KMS-11 (cell line): ENCODE measurements around the gene SESTD1.

Source experiments
- H2AFZ ChIP-seq: fragments of 200-600 bp; sonication (generic); 2 replicates; pipeline ENCODE4 v1.6.1; 2016; ENCODE audit warnings: antibody characterized with exemption, mixed run types, low read depth
- H3K27ac ChIP-seq: fragments of 200-600 bp; sonication (generic); 2 replicates; pipeline ENCODE4 v1.6.1; 2016; ENCODE audit warnings: mild to moderate bottlenecking, mixed run types
- H3K27me3 ChIP-seq: fragments of 200-600 bp; sonication (generic); 2 replicates; pipeline ENCODE4 v1.6.1; 2017; ENCODE audit warnings: mild to moderate bottlenecking, low read depth, mixed run types, moderate library complexity; ENCODE audit not compliant: insufficient read depth
- H3K36me3 ChIP-seq: fragments of 200-600 bp; sonication (generic); 2 replicates; pipeline ENCODE4 v1.6.1; 2017; ENCODE audit warnings: mild to moderate bottlenecking, mixed run types; ENCODE audit not compliant: insufficient read depth
- H3K4me1 ChIP-seq: fragments of 200-600 bp; sonication (generic); 2 replicates; pipeline ENCODE4 v1.6.1; 2016; ENCODE audit warnings: mild to moderate bottlenecking, low read depth, mixed run types; ENCODE audit not compliant: poor library complexity, severe bottlenecking
- H3K4me2 ChIP-seq: fragments of 200-600 bp; sonication (generic); 2 replicates; pipeline ENCODE4 v1.7.0; 2016; ENCODE audit warnings: mild to moderate bottlenecking, mixed run types
- H3K4me3 ChIP-seq: fragments of 200-600 bp; sonication (generic); IDR thresholded peaks from 2 replicates; pipeline ENCODE4 v1.6.1; 2017; ENCODE audit warnings: low read depth, low read length, mixed read lengths; ENCODE audit not compliant: insufficient read depth
- H3K79me2 ChIP-seq: fragments of 200-600 bp; sonication (generic); 2 replicates; pipeline ENCODE4 v1.6.1; 2016; ENCODE audit warnings: low read depth, mixed run types; ENCODE audit not compliant: insufficient read depth
- H3K9ac ChIP-seq: fragments of 200-600 bp; sonication (generic); 2 replicates; pipeline ENCODE4 v1.6.1; 2016; ENCODE audit warnings: mild to moderate bottlenecking, mixed run types
- H4K20me1 ChIP-seq: fragments of 200-600 bp; sonication (generic); 2 replicates; pipeline ENCODE4 v1.6.1; 2016; ENCODE audit warnings: mild to moderate bottlenecking, mixed run types; ENCODE audit not compliant: insufficient read depth
- TF ChIP-seq, protein P1 (sequence below): fragments of 200-600 bp; sonication (generic); conservative IDR thresholded peaks from 2 replicates; pipeline ENCODE4 v1.6.1; 2017; ENCODE audit warnings: low read depth, mild to moderate bottlenecking, antibody characterized with exemption, low read length, moderate library complexity, mixed read lengths

The SESTD1 gene, protein sequence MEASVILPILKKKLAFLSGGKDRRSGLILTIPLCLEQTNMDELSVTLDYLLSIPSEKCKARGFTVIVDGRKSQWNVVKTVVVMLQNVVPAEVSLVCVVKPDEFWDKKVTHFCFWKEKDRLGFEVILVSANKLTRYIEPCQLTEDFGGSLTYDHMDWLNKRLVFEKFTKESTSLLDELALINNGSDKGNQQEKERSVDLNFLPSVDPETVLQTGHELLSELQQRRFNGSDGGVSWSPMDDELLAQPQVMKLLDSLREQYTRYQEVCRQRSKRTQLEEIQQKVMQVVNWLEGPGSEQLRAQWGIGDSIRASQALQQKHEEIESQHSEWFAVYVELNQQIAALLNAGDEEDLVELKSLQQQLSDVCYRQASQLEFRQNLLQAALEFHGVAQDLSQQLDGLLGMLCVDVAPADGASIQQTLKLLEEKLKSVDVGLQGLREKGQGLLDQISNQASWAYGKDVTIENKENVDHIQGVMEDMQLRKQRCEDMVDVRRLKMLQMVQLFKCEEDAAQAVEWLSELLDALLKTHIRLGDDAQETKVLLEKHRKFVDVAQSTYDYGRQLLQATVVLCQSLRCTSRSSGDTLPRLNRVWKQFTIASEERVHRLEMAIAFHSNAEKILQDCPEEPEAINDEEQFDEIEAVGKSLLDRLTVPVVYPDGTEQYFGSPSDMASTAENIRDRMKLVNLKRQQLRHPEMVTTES

DNA sequence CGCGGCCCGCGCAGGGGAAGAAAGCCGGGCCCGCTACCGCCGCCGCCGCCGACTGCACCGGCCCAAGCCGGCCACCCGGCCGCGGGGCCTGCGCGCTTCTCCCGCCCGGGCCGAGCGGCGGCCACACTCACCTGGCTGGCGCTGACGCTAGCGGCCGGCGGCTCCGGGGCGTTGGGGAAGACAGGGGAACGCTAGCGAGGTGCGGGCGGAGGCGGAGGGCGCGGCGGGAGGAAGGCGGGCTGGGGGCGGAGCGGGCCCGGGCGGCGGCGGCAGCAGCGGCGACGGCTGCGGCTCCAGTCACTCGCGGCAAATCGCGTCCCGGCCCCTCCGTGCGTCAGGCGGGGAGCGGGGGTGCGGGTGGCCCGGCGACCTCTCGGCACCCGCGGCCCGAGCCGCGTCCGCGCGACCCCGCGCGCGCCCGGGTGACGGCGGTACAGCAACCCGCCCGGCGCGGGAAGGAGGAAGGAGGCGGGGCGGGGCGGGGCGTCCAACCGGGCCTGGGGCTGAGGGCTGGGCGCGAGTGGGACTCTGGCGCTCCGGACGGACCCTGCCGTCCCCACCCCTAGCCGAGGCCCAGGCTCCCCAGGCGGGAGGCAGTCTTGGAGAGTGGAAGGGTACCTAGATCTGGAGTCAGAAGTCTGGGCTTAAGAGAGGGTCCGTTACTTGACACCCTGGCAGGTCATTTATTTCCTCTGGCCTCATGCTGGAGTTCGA is at the start of gene SESTD1:
Gene SESTD1 (minus strand): TSS at position 465 of the 714 bp plus-strand sequence. CDS start 72,991 bp downstream, outside the sequence.
- Histone ChIP-seq H3K79me2 (peaks cover 7% of the 10 kb centered on the region; the same call in 1 of the 2 replicates), H3K36me3 (no peaks in the 10 kb centered on the region), H3K27ac (peak within 1 kb of the TSS; percentile 6; the same call in 1 of the 2 replicates), H3K4me1 (peaks cover 12% of the 10 kb centered on the region), H3K9ac (peak within 1 kb of the TSS; percentile 73), H3K4me2 (peak within 1 kb of the TSS; percentile 90), H3K4me3 (peak within 1 kb of the TSS; percentile 47), H3K27me3 (no peaks in the 10 kb centered on the region), H2AFZ (peak within 1 kb of the TSS; percentile 97), H4K20me1 (no peaks in the 10 kb centered on the region)
- TF ChIP-seq, protein P1, sequence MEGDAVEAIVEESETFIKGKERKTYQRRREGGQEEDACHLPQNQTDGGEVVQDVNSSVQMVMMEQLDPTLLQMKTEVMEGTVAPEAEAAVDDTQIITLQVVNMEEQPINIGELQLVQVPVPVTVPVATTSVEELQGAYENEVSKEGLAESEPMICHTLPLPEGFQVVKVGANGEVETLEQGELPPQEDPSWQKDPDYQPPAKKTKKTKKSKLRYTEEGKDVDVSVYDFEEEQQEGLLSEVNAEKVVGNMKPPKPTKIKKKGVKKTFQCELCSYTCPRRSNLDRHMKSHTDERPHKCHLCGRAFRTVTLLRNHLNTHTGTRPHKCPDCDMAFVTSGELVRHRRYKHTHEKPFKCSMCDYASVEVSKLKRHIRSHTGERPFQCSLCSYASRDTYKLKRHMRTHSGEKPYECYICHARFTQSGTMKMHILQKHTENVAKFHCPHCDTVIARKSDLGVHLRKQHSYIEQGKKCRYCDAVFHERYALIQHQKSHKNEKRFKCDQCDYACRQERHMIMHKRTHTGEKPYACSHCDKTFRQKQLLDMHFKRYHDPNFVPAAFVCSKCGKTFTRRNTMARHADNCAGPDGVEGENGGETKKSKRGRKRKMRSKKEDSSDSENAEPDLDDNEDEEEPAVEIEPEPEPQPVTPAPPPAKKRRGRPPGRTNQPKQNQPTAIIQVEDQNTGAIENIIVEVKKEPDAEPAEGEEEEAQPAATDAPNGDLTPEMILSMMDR: no peak

DNA sequence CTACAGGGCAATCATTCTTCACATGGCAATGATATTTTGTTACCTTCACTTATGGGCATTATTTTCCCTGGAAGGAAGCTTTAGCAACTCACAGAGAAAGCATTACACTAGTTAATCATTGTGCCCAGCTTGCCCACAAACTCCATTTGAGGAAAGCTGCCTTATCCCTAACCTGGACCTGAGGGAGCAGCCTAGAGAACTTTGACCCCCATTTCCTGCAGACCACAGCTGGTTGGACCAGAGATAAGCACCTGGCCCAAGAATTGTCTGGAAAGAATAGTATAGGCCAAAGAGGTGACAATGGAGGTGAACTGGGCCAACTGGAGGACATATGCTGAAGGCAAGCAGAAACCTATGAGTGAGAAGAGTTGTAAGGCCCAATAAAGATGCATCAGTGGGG is 48.4 kb upstream of the SESTD1 start:
- H3K36me3 ChIP-seq: no peaks in the 10 kb centered on the region
- no peak overlapping the region for H3K4me3 ChIP-seq
- no peak overlapping the region for H3K9ac ChIP-seq
- H3K4me1 ChIP-seq: no peaks in the 10 kb centered on the region
- H3K4me2 ChIP-seq: no peak overlapping the region
- no peaks in the 10 kb centered on the region for H4K20me1 ChIP-seq
- no peaks in the 10 kb centered on the region for H3K27me3 ChIP-seq
- TF ChIP-seq, protein P1: no peak
- H3K79me2 ChIP-seq: no peaks in the 10 kb centered on the region
- no peak overlapping the region for H3K27ac ChIP-seq
- H2AFZ ChIP-seq: no peak overlapping the region

DNA sequence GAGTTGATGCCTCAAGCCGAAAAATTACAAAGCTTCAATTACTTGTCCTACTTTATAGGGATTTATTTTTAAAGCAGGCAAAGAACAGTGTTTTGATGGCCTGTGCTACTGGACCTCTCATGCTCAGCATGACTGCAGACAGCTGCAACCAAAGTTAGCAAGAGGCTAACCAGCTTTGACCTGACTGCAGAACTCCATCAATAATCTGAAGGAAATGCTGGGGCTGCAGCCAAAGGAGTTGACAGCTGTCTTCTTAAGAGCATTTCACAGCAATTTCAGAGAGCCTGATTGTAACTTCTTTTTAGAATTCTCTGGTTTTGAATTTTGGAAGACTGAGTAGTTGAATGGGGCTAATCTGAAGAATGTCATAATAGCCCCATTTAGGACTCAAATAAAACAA is 46.5 kb upstream of the SESTD1 start:
- H3K27me3 ChIP-seq: no peaks in the 10 kb centered on the region
- H2AFZ ChIP-seq: no peak overlapping the region
- no peaks in the 10 kb centered on the region for H3K36me3 ChIP-seq
- H3K27ac ChIP-seq: no peak overlapping the region
- no peak overlapping the region for H3K4me2 ChIP-seq
- H3K9ac ChIP-seq: no peak overlapping the region
- no peaks in the 10 kb centered on the region for H4K20me1 ChIP-seq
- no peaks in the 10 kb centered on the region for H3K4me1 ChIP-seq
- H3K79me2 ChIP-seq: no peaks in the 10 kb centered on the region
- H3K4me3 ChIP-seq: no peak overlapping the region
- TF ChIP-seq, protein P1: no peak

DNA sequence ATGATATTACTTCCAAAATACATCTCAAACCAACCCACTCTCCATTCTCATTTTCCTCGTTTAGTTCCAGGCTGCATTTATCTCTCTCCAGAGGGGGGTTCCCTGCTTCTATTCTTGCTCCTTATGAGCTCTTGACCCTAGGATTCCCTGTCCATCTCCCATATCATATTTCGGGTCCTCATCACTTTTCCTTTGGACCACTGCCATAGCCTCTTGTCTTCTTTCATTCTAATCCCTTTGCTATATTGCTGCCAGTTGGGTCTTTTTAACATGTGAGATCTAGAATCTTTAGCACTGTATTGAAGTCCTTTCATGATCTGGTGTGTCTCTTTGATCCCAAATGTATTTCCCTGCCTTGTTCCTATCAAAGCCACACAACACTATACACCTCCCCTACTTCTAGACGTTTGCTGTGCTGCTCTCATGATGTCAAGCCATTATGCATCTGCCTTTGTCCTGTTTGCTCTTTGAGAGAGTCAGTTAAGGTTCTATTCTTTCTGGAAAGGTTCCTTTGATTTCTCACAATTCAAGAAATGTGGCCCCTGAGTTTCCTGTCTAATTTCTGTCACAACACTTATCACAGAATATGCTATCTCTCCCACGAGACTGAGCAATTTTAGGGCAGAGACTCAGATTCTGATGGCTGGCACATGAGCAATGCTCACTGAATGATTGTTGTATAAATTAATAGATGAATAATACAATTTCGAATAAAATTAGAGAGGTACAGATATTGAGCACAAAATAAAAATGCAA is 43.2 kb upstream of the SESTD1 start:
- H3K4me1 ChIP-seq: no peaks in the 10 kb centered on the region
- no peaks in the 10 kb centered on the region for H3K27me3 ChIP-seq
- no peaks in the 10 kb centered on the region for H3K36me3 ChIP-seq
- no peak overlapping the region for H3K4me3 ChIP-seq
- H3K79me2 ChIP-seq: no peaks in the 10 kb centered on the region
- no peak overlapping the region for H3K9ac ChIP-seq
- H3K4me2 ChIP-seq: no peak overlapping the region
- no peak overlapping the region for H3K27ac ChIP-seq
- TF ChIP-seq, protein P1: no peak
- no peaks in the 10 kb centered on the region for H4K20me1 ChIP-seq
- H2AFZ ChIP-seq: no peak overlapping the region
